Measurements from ENCODE around the gene CPED1. TPM values are rescaled to one million over a fixed set of nuclear protein-coding genes. Genes with fewer than 3 reads are reported as not detected.
"Not testable (repeated sequence)": the region's sequence is repeated elsewhere in the genome, so short reads cannot be mapped to it uniquely, and the experiment has no call there.

Gene CPED1
- total RNA-seq, 2 donors from 2014 or later: 4.0 to 15.9 TPM

DNA sequence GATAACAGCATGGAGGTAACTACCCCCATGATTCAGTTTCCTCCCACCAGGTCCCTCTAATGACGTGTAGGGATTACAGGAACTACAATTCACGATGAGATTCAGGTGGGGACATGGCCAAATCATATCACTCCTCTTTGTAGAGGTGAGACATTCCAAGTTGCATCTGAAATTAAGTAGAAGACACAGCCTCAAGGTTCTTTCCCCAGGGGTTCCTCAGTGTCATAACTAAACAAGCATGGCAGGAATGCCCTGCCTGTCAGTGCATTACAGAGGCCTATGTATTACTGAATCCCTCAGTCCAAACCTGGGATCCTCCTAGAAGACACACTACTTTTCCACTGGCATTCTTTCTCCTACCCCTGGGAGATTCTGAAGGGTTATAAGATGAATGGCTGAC, 297.7 kb downstream of the CPED1 start:
- no peak for TF ChIP-seq CTCF (IDR thresholded peaks at IDR 0.05)
- Histone ChIP-seq H3K36me3 (no peaks in the 10 kb centered on the region), H3K27ac (no peak overlapping the region), H3K4me1 (no peaks in the 10 kb centered on the region), H3K27me3 (no peaks in the 10 kb centered on the region), H3K9ac (ENCODE audit: low read depth in 2 of 2, low read length in 2 of 2) (no peak overlapping the region), H3K9me3 (no peaks in the 10 kb centered on the region), H3K4me3 (no peak overlapping the region)
- no peak for DNase-seq
- intact Hi-C loops (cut with DNase I): no loop called here

DNA sequence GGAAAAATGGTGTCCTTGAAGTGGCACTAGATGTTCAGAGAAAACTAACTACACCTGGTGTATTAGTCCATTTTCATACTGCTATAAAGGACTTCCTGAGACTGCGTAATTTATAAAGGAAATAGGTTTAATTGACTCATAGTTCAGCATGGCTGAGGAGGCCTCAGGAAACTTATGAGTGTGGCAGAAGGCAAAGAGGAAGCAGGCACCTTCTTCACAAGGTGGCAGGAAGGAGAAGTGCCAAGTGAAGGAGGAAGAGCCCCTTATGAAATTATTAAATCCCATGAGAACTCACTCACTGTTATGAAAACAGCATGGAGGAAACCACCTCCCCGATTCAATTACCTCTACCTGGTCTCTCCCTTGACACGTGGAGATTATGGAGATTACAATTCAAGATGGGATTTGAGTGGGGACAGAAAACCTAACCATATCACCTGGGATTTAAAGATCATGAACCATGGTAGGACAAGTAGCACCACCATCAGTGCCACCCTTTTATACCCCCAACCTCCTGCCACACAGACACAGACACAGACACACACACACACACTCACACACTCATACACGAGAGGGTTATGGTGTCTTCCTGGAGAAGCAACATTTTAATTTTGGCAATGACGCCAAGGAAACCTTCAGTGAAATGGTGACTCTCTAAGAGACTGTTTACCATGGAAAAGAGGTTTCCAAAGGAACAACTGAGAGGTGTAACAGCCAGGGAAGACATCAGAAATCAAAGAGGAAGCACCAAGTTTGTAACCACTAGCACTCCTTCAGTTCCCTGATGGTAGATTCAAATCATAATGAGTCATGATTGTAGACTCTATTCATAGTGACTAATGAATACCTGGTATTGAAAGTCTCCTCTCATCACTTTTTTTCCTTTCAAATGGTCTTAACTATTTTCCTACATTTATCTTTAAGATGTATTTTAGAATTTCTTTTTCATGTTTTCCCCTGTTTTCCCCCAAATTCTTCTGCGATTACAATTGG, 298.5 kb downstream of the CPED1 start:
- Histone ChIP-seq H3K27me3 (no peaks in the 10 kb centered on the region), H3K9ac (ENCODE audit: low read depth in 2 of 2, low read length in 2 of 2) (no peak overlapping the region), H3K9me3 (no peaks in the 10 kb centered on the region), H3K4me1 (no peaks in the 10 kb centered on the region), H3K27ac (no peak overlapping the region), H3K4me3 (no peak overlapping the region), H3K36me3 (no peaks in the 10 kb centered on the region)
- intact Hi-C loops (cut with DNase I): no loop called here
- no peak for TF ChIP-seq CTCF (IDR thresholded peaks at IDR 0.05)
- no peak for DNase-seq

DNA sequence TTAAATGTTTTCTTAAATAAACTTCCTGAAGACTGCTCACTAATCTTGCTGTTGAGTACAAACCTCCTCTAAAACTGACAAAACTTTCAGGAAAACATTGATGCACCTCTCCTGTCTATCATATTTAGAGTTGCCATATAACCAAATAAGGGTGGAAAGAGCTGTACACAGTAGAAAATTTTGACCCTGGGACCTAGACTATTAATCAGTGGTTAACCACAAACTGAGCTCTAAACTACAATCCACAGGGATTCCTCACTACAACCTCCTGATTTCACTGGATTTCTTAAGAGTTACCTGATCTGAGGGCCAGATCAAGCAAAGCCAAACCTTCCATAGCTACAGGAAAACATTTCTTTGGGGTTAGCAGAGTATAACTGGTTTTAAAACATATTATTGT, 300.4 kb downstream of the CPED1 start:
- DNase-seq: no peak
- no peaks in the 10 kb centered on the region for H3K36me3 ChIP-seq
- no peaks in the 10 kb centered on the region for H3K9me3 ChIP-seq
- no peaks in the 10 kb centered on the region for H3K27me3 ChIP-seq
- intact Hi-C loops (cut with DNase I): no loop called here
- no peaks in the 10 kb centered on the region for H3K4me1 ChIP-seq
- no peak overlapping the region for H3K4me3 ChIP-seq
- H3K27ac ChIP-seq: no peak overlapping the region
- no peak overlapping the region for H3K9ac ChIP-seq (ENCODE audit: low read depth in 2 of 2, low read length in 2 of 2)
- TF ChIP-seq CTCF (IDR thresholded peaks at IDR 0.05): no peak

GRCh38 chr7:121289930-121290329, 301.4 kb downstream of the CPED1 start:
- intact Hi-C loops (cut with DNase I); H3K4me3 ChIP-seq; H3K36me3 ChIP-seq; H3K27ac ChIP-seq; H3K9ac ChIP-seq (ENCODE audit: low read depth in 2 of 2, low read length in 2 of 2); H3K4me1 ChIP-seq; H3K27me3 ChIP-seq; DNase-seq; H3K9me3 ChIP-seq: not testable (repeated sequence)

GRCh38 chr7:121294448-121294992, 306.0 kb downstream of the CPED1 start:
- intact Hi-C loops (cut with DNase I): no loop called here
- H3K9me3 ChIP-seq: no peaks in the 10 kb centered on the region
- H3K4me1 ChIP-seq: no peaks in the 10 kb centered on the region
- H3K27me3 ChIP-seq: no peaks in the 10 kb centered on the region
- no peaks in the 10 kb centered on the region for H3K36me3 ChIP-seq
- H3K9ac ChIP-seq (ENCODE audit: low read depth in 2 of 2, low read length in 2 of 2): no peak overlapping the region
- H3K4me3 ChIP-seq: no peak overlapping the region
- DNase-seq: no peak
- H3K27ac ChIP-seq: no peak overlapping the region
- no peak for TF ChIP-seq CTCF (IDR thresholded peaks at IDR 0.05)

- Histone ChIP-seq H3K9ac (ENCODE audit: low read depth in 2 of 2, low read length in 2 of 2) (no peak overlapping the region), H3K27me3 (no peaks in the 10 kb centered on the region), H3K27ac (no peak overlapping the region), H3K9me3 (no peaks in the 10 kb centered on the region), H3K4me1 (no peaks in the 10 kb centered on the region), H3K36me3 (no peaks in the 10 kb centered on the region), H3K4me3 (no peak overlapping the region)
- DNase-seq: no peak
- TF ChIP-seq CTCF (IDR thresholded peaks at IDR 0.05): no peak
- intact Hi-C loops (cut with DNase I): no loop called here
Observed at GRCh38 chr7:121297843-121298242, 309.3 kb downstream of the CPED1 start.

All from colonic mucosa (tissue), 4 donors.